Activated CD8-positive, alpha-beta memory T cell treated with anti-CD3 and anti-CD28 coated beads for 48 hours (primary cell): ENCODE data around the gene PET100.

Experiments used
- DNase-seq, 3 experiments: peaks; one replicate each; pipeline ENCODE4 v3.0.0-alpha.2; 2020; ENCODE audit warnings: low read depth in 2 of 3, low spot score in 2 of 3

Gene PET100

GRCh38 chr19:7611541-7612279, 17.9 kb upstream of the PET100 start:
- DNase-seq: no peak

DNA sequence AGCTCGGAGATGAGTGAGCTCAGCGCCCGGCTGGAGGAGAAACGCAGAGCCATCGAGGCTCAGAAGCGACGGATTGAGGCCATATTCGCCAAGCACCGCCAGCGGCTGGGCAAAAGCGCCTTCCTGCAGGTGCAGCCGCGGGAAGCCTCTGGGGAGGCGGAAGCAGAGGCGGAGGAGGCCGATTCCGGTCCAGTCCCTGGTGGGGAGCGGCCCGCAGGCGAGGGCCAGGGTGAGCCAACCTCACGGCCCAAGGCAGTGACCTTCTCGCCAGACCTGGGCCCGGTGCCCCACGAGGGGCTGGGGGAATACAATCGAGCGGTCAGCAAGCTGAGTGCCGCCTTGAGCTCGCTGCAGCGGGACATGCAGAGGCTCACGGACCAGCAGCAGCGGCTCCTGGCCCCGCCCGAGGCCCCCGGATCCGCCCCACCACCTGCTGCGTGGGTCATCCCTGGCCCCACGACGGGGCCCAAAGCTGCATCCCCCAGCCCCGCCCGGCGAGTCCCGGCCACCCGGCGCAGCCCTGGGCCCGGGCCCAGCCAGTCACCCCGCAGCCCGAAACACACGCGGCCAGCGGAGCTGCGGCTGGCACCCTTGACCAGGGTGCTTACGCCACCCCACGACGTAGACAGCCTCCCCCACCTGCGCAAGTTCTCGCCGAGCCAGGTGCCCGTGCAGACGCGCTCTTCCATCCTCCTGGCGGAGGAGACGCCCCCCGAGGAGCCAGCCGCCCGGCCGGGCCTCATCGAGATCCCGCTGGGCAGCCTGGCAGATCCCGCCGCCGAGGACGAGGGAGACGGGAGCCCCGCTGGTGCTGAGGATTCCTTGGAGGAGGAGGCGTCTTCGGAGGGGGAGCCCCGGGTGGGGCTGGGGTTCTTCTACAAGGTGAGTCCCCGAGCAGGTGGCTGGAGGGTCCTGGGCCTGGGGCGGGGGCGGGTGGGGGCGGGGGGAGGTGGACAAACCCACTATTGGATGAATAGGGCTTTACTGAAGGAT, 17.0 kb upstream of the PET100 start:
- DNase-seq: no peak

- no peak for DNase-seq
These were observed 14.5 kb upstream of the PET100 start for GRCh38 chr19:7614859-7615741.

DNA sequence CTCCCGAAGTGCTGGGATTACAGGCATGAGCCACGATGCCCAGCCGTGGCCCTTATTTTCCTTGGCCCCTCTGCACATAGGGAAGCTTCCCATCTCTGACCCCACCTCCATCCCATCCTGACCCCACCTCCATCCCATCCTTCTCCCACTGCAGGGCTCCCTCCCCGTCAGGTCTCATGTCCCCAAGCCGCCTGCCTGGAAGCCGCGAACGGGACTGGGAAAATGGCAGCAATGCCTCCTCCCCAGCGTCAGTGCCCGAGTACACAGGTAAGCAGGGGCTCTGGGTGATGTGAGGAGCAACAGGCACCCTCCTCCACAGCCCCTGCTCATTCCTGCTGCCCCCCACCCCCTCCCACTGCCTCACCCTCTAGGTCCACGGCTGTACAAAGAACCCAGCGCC, 12.4 kb upstream of the PET100 start:
- DNase-seq: no peak

DNA sequence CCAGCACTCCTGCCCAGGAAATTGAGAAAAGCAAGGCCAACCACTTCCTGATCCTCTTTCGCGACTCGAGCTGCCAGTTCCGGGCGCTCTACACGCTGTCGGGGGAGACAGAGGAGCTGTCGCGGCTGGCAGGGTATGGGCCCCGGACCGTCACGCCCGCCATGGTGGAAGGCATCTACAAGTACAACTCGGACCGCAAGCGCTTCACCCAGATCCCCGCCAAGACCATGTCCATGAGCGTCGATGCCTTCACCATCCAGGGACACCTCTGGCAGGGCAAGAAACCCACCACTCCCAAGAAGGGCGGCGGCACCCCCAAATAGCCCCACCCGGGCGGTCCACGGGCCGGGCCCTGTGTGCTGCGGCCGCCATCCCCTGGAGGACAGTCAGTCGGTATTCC, 11.9 kb upstream of the PET100 start:
- no peak for DNase-seq

DNA sequence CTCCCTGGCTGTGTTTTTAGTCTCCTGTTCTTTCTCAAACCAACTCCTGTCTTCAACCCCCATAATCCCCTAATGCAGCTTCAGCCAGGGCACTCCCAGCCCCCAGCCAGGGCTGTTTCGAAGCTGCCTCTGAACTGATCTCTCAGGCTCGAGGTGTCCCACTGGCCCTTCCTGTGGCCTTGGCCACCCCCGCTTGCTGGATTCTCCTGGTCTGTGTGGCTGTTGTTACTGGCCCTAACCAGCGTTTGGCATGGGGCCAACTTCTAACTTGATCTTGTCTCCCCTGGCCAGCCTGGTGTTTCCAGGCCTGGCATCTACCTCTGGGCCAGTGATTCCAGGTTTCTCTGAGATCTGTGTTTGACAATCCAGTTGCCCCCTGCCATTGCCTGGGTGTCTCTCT, 11.2 kb upstream of the PET100 start:
- no peak for DNase-seq

DNA sequence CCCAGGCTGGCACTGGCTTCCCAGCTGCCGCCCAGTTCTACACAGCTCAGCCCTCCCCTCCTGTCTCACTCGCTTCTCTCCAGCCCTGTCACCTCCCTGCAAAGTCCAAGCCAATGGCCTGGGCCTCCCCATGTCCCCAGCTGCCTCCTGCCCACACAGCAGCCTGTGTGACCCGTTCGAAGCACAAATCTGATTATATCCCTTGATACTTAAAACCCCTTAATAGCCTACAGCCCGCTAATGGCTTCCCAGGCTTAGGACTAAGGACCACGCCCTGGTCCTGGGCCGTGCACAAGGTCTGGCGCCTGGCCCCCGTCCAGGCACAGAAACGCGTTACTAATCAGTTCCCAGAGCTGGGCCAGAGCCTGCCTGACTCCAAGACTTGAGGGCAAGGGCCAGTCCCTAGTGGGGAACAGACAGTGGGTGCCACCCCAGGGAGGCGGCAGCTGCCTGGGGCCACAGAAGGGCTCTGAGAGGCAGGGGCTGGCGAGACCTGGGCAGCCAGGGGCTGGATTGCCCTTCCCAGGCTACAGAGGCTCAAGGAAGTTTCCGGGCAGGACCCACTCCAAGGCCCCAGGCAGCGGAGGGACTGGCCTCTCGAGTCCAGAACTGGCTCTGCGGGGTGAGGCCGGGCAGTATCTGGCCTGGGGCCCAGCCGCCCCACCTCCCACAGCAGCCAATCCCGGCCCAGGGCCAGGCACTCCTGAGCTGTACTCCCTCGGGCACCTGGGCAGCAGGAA, 10.7 kb upstream of the PET100 start:
- no peak for DNase-seq

DNA sequence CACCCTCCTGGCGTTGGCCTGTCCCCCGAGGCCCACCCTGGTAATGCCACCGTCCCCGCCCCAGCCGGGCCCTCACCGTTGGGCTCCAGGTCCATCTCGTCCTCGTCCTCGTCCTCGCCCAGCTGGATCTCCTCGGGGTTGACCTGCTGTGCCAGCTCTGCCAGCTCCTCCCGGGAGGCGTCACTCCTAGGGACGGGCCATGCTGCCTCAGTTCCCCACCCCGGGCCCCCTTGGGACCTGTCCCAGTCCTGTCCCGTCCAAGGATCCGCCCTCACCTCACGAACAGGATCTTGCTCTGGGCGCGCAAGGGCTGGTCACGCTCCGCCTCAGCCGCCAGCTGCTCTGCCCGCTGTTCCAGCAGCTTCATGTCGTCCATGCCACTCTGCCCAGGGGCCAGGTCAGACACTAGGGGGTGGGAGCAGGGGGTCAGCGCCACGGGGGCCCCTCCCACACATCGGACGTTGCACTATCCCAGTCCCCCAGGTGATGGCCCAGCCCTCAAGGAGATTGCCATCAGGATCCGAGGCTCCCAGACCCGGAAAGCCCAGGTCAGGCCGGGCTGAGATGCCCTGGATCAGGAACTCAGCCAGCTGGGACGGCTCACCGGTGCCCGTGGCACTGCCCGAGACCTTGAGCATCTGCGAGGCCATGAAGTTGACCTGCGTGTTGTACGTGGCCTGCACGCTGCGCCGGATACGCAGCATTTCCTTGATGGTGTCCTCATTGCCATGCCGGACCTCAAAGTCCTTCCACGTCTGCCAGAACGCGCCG, 9.7 kb upstream of the PET100 start:
- DNase-seq: no peak

GRCh38 chr19:7620442-7621412, 8.9 kb upstream of the PET100 start:
- DNase-seq: no peak

- no peak for DNase-seq
These were observed 6.5 kb upstream of the PET100 start for GRCh38 chr19:7622933-7623685.

- no peak for DNase-seq
These were observed 5.6 kb upstream of the PET100 start for GRCh38 chr19:7623725-7624603.

DNA sequence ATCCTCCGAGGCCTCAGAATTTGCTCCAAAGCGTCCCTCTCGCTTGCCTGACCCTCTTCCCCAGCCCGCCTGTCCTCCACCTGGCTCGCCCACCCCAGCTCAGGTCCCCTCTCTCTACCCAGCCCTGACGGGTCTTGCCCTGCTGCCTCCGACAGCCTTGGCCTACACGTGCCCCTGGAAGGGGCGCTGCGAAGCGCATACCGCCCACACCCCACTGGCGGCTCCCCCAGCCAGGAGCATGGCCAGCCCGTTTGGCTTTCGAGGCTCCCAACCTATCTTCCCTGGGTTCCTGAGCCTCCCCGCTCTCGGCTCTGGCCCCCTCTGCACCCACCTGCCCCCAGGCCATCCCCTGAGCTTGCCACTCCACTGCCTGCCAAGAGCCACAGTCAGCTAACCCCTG, 4.8 kb upstream of the PET100 start:
- DNase-seq: no peak

DNA sequence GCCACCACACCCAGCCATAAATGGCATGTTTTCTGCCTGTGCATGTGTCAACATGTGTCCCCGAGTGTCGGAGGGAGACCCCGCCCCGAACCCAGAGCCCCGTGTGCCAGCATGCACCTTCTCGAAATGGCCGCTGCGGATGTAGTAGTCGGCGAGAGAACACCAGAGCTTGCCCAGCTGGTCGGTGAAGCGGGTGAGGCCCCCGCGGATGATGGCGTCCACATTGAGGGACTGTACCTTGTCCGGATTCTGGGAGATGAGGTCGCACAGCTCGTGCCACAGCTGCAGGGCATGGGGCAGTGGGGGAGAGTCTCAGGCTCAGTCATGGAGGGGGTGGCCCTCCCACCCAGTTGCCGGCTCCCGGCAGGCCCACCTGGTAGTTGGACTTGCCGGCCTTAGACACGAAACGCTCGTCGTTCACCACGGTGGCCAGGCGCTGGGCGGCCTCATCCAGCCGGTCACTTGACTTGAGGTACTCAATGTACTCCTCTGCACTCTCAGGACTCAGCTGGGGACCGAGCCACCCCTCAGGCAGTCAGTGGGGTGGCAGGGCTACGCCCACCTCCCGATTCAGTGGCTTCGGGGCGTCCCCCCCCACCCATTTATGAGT, 3.7 kb upstream of the PET100 start:
- no peak for DNase-seq

GRCh38 chr19:7627166-7627565, 2.4 kb upstream of the PET100 start:
- DNase-seq: no peak

DNA sequence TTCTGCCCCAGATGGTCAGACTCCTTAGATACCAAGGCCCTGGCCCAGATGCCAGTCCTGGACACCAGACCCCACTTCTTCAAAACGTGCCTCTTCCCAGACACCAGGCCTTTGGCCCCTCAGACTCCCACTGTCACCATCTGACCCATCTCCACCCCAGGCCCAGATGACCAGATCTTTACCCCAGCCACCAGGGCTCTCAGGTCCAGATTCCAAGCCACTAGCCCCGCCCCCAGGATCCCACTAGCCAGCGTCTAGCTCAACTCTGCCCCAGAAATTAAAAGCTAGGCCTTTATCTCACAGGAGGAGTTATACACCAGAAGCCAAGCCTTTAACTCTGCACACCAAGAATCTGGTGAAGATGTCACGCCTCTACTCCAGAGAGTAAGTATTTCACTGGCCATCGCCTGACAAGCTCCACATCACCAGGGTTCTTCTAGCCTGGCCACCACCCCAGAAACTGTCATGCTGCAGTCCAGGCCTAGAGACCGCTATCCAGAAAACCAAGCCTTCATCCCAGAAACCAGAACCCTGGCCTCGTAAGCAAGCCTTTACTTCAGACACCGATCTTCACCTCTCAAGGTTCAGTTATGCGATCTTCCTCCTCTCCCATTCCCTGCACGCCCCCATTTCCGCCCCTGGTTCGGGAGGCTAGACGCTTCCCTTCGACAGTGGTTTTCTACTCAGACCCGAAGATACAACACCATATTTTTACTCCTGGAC, 843 bp upstream of the PET100 start:
- no peak for DNase-seq

DNA sequence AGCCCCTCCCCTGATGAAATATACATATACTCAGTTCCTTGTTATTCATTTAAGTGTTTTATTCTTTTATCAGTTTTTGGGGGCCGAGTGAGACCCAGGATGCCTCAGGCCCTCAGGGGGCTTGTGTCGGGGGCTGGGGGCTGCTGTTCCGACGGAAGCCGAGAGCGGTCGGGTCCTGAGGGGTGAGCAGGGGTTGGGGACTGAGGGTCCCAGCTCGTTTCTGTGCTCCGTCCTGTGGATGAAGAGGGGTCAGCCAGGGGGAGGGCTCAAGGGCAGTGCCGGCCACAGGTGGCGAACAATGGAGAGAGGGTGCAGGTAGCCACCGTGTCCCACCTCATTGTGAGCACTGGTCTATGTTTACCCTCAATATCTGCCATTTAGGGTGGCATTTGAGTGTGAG, 2.0 kb downstream of the PET100 start:
- DNase-seq: no peak
